GM18502 (cell line): Measurements from ENCODE around the gene PTPRN2.
"Not testable (repeated sequence)": the region's sequence is repeated elsewhere in the genome, so short reads cannot be mapped to it uniquely, and the experiment has no call there.

Experiments used
- ATAC-seq: cut with Tn5 transposase; IDR thresholded peaks from one replicate; pipeline ENCODE4 v1.9.1; 2021; ENCODE audit warnings: mild to moderate bottlenecking; ENCODE audit not compliant: unreplicated experiment, poor library complexity

Gene PTPRN2

DNA sequence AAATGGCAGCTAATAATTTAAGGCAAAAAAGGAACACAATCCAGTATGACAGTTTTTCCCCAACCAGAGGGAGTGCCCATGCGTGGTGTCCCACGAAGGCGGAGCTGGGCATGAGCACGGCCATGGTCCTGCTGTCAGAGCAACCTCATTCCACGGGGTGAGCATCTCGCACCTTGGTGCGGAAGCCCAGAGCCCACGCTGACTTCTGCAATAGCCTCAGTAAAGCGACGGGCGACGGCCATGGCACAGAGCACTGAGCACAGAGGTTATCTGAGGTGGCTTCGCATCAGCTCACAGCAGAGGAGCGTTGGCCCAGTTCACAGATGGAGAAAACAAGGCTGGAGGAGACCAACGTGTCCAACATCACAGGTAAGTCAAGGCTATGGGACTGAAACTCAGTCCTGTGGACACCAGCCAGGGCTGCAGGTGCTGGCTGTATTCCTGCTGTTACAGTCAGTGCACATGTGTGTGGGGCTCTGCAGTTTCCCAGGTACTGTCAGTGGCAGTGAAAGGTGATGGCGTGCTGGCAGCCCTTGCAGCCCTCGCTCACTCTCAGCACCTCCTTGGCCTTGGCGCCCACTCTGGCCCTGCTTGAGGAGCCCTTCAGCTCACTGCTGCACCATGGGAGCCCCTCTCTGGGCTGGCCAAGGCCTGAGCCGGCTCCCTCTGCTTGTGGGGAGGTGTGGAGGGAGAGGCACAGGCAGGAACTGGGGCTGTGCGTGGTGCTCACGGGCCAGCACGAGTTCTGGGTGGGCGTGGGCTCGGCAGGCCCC lies 525.6 kb downstream of the PTPRN2 start:
- no peak for ATAC-seq

DNA sequence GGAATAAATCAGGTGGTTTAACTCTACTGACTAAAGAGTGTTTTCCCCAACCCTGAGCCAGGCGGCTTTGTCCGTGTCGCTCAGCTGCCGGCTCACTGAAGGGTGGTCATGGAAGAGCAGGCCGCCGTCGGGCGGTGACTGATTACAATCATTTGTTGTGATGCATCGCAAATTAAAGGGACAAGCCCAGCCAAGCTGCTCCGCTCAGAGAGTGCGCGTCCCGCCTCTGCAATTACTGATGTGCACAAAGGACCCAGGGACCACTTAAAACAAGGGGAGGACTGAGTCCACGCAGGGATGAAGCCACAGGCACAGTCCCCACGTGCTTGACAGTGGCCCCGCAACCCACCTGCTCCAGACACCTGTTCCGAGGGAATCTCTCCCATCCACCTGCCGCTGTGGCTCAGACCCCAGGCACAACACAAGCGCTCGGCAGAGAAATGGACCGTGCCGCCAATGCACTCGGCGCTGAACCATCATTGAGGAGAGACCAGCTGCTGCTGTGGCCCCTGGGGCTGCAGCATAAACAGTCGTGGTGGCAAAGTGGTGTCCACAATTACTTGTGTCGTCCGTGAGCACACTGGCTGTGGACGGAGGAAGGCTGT lies 526.5 kb downstream of the PTPRN2 start:
- no peak for ATAC-seq

DNA sequence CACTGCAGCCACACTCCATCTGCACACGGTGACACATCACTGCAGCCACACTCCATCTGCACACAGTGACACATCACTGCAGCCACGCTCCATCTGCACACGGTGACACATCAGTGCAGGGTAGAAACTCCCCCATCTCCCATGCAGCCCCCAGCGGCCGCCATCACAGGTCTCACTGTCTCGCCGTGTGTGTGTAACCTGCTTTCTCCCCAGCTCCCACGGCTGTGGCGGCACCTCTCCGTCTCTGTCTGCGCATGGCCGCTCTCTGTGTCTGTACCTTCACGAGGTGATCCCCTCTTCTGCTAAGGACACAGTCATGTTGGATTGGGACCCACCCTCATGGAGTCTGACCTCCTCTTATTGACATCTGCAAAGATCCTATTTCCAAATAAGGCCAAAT lies 527.4 kb downstream of the PTPRN2 start:
- no peak for ATAC-seq

DNA sequence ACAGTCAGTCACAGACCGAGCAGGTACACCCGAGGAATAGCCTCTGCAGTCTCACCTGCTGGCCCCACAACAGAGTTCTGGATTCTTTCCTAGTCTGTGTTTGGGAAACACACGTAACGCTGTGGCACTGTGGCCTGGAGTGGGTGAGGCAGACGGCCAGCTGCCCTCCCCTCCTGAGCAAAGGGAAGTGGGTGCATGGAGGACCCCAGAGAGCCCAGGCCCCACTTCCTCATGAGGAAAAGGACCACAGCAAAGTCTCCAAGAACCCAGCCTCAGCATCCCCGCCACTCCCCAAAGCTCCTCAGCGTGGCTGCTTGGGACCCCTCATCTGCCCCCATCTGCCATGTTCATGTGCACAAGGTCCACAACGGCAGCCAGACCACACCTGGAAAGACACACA lies 530.2 kb downstream of the PTPRN2 start:
- ATAC-seq: no peak

DNA sequence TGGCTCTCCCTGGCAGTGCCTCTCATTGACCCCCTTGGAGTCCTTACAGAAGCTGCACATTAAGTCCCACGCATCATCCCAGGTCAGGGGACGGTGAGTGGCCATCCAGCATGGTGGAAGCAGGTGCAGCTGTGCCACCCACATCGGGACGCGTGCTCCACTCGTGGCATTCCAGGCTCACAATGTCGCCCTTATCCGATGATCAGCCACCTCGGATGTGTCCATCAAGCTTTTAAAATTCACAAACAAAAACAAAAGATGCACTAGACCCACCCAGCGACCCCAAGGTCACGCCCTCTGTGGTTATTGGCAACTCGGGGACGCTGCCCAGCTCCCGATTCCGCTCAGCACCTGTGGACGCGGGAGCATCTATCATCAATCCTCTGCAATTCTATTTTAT lies 530.9 kb downstream of the PTPRN2 start:
- no peak for ATAC-seq

DNA sequence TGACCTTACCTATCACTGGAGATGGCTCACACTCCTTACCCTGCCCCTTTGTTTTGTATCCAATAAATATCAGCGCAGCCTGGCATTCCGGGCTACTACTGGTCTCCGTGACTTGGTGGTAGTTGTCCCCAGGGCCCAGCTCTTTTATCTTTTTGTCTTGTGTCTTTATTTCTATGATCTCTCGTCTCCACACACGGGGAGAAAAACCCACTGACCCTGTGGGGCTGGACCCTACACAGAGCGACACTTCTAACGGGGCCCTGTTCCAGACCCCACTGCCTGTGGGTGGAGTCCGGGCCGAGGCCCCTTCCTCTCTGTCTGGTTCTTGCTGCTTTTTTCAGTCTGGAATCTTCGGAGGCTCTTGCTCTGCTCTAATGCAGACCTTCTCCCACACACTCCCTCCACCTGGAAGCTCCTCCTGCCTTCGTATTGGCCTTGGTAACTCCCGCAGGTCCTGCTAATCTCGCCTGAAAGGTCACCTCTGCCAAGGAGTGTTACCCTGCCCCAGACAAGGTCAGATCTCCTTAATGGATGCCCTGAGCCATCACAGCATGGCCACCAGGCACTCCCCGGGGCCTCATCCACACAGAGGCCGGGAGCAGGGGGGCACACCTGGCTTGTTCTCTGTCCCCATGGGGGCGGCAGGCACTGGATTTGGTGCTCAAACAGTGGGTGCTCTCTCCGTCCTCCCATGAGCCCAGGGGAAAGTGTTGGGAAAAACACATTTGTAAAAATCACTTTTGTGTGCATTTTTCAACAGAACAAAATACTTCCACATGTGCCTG lies 531.7 kb downstream of the PTPRN2 start:
- ATAC-seq: no peak

DNA sequence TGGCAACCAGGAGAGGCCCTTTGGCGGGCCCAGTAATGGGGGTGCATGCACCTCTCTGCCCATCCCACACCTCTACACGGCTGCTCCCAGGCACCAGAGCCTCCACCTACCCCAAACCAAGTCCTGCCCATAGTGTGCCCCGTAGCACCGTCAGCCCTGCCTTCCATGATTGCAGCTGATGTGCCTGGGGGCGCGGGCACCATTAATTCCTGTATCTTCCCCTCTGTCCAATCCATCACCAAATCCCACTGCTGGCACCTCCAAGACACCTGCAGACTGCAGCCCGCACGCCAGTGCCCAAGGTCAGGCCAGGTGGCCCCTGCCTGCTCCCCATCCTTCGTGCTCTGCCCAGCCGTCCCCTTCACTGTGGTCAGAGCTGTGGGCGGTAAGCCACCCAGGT lies 533.0 kb downstream of the PTPRN2 start:
- ATAC-seq: no peak

DNA sequence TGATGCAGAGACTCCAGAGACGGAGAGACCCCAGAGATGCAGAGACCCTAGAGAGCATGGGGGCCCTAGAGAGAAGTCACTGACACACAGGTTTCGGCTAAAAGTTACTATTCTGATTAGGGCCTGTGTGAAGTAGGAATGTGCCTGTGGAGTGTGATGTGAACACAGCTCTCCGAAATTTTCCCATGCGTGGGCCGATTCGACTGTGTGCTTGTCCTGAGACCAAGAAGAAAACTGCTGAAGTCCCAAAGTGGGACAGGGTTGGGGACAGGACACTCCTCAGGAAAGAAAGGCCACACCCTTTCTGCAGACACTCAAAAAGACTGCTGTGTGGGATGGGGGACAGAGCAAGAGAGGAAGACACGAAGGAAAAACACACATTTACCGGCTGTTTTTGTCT lies 533.5 kb downstream of the PTPRN2 start:
- no peak for ATAC-seq

DNA sequence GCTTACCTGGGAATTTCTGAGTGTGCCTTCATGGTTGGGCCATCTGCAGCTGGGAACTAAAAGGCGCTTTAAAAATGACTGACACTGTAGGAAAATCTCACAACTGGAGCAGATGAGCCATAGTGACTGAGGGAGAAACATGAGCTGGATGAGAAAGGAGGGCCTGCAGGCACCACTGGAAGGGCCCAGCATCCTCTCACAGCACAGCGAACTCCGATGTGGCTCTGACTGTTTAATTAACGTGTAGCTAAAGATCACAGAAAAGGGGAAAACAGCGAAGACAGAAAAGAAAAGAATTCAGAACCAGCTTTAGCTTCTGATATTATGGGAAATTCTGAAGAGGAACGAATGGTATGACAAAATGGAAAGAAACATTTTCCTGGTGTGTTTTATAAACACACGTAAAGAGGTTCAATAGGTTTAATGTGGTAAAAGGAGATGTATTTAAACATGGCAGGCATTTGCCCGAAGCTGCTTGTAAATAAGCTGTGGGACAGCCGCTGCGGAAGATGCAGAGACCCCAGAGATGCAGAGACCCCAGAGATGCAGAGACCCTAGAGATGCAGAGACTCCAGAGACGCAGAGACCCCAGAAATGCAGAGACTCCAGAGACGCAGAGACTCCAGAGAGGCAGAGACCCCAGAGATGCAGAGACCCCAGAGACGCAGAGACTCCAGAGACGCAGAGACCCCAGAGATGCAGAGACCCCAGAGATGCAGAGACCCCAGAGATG lies 534.3 kb downstream of the PTPRN2 start:
- ATAC-seq: no peak

DNA sequence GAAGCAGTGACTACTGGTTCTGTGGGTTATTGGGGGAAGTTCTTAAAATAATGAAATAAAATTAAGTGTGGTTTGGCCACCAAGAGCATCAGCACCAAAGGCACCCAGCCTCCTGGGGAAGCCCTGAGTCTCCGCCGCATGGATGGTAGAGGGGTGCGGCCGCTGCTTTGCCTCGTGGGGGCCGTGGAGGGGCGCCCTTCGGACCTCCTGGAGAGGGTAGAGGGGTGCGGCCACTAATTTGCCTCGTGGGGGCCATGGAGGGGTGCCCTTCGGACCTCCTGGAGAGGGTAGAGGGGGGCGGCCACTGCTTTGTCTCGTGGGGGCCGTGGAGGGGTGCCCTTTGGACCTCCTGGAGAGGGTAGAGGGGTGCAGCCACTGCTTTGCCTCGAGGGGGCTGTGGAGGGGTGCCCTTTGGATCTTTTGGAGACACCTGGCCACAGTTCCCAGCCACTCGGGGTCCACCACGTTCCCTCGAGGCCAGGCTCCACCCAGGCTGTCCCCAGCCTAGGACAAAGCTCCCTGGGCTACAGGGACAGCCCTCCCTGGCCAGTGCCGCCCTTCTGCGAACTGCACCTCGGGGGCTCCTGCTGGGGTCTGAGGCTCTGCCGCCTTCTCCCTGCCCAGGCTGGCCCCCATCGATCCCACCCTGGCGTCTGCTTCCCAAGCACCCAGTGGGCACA lies 535.1 kb downstream of the PTPRN2 start:
- no peak for ATAC-seq

DNA sequence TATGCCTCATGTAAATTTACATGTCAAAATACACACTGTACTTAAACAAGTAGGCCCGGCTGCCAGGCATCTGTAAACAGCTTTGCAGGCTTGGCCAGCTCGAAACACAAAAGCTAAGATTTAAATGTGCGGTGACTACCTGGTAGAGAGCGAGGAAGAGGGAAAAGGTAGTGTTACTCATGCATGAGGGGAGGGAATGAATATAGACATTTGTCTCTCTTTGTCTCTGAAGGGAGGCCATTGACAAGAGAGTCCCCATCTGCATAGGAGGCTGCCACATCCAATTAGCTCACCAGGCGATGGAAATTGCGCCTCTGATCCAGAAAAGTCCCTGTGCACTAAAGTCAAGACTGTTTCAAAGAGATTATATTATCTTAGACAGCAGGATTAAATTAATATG lies 535.8 kb downstream of the PTPRN2 start:
- ATAC-seq: no peak

DNA sequence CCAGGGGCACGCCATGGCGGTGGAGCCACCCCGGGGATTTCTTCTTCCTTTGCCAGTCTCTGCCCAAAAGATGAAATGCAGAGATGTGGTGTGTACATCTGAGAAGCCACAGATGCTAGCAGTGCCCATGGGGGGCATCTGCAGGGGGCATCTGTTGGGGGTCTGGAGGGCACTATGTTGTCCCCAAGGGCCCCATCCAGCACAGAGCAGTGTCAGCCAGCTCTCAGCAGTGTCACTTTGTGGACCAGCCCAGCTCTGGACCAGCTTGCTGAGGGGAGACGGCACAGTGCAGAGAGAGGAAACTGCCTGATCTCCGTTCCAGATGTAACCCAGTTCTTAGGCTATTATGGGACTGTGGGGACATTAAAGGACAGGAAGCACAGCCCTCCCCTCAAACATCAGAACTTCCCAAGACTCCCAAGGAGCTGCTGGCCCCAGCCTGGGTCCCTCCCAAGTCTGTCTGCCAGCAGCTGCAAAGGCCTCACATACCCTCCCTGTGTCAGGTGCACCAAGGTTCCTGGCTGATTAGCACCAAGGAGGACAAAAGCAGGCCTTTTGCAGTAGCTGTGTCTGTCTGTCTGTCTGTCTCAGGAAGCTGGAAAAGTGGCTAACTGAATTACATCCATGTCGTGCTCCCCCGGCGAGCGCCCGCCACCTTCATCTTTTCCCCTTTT lies 536.5 kb downstream of the PTPRN2 start:
- no peak for ATAC-seq

DNA sequence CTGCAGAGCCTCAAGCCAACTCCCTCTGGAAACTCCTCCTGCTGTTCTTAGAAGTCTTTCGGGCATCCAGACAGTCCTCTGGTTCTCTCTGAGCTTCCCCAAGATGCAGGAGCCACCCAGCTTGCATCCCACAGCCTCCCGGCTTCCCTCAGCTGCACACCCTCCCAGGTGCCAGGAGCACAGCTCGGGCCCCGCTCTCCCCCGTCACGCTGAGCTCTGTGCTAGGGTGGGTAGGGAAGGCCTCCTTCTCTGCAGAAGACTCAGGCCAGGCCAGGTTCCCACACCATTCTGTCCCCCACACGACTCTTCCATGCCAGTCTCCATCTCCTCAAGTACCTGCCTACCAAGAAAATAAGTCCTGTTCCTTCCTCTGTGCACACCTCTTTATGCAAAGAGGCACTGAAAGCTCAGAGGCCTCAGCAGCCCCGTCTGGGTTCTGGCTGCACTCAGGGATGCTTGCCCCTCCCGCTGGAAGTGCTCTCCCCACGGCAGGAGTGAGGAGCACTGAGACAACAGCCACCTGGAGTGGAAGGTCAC lies 537.1 kb downstream of the PTPRN2 start:
- no peak for ATAC-seq

DNA sequence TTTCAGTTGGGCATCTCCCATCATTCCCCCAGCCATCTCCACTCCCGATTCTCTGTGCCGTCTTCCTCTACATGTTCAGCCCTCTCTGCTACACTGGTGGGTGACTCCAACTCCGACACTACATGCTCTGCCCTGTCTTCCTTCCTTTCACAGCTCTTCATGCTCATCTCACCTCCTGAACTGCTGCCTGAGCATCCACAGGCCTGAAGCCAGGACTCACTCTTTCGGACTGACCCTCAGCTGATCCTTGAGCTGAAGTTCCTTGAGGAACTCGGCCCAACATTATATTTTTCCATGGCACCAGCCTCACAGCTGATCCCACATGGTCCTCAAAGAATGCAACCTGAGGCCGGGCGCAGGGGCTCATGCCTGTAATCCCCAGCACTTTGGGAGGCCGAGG lies 538.4 kb downstream of the PTPRN2 start:
- no peak for ATAC-seq

DNA sequence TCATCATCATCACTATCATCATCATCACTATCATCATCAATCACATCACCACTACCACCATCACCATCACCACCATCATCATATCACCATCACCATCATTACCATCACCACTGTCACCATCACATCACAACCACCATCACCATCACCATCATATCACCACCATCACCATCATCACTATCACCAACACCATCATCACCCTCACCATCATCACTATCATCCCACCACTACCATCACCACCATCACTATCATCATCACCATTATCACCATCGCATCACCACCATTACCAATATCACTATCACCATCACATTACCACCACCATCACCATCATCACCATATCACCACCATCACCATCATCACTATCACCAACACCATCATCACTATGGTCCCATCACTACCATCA lies 539.1 kb downstream of the PTPRN2 start:
- no peak for ATAC-seq

DNA sequence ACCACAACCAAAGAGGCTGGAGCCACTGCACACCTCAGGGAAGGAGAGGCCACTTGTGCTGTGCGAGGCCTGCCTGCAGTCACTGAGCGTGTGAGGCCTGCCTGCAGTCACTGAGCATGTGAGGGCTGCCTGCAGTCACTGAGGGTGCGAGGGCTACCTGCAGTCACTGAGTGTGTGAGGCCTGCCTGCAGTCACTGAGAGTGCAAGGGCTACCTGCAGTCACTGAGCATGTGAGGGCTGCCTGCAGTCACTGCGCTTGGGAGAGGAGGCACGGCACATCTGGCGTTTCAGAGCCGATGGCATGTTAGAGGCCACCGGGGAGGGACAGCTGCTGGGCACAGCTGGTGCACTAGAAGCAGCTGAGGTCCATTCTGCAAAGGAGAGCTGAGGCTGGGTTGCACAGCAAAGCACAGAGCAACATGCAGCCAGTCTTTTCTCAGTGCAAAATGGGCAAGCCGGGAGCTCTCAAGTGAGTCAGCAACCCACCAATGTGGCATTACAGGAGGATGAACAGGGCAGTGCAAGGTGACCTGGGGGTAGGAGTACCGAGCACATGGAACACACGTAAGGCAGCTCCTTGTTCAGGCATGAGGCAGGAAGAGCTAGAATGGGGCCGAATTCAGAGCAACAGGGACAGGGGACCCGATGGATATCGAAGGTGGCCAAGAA lies 540.1 kb downstream of the PTPRN2 start:
- ATAC-seq: no peak

DNA sequence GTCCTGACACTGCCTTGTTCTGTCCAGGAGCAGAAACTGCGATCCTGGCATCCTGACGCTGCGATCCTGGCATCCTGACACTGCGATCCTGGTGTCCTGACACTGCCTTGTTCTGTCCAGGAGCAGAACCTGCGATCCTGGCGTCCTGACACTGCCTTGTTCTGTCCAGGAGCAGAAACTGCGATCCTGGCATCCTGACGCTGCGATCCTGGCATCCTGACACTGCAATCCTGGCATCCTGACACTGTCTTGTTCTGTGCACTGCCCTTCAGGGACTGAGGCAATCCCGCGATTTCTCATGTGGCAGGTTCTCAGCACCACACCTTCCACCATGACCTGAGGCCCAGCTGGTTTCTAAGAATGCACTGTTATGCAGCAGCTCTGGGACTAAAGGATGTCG lies 541.4 kb downstream of the PTPRN2 start:
- ATAC-seq: not testable (repeated sequence)

DNA sequence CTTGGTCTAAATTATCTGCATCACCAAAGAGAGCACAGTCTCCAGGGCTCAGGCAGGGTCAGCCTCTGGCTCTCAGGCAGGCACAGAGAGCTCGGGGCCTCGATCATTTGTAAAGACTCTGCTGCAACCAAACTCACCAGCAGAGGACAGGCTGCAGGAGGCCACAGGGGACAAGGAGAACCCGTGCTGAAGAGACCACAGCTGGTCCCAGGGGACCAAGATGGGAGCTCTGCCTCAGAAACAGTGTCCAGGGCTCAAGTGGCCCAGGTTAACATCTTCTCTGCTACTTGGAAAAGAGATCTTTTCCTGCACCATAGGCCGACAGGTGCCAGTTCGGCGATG lies 543.2 kb downstream of the PTPRN2 start:
- no peak for ATAC-seq
